ENCODE measurements around the gene LILRB5. TPM values are rescaled to one million over a fixed set of nuclear protein-coding genes. Genes with fewer than 3 reads are reported as not detected.
A peak's percentile ranks its signal among the peaks of the same experiment; 100 is the strongest.
"Not testable (repeated sequence)": the region's sequence is repeated elsewhere in the genome, so short reads cannot be mapped to it uniquely, and the experiment has no call there.

LILRB5 gene
- total and polyA plus RNA-seq, 8 donors: 0.23 to 3.1 (median 1.1) TPM

DNA sequence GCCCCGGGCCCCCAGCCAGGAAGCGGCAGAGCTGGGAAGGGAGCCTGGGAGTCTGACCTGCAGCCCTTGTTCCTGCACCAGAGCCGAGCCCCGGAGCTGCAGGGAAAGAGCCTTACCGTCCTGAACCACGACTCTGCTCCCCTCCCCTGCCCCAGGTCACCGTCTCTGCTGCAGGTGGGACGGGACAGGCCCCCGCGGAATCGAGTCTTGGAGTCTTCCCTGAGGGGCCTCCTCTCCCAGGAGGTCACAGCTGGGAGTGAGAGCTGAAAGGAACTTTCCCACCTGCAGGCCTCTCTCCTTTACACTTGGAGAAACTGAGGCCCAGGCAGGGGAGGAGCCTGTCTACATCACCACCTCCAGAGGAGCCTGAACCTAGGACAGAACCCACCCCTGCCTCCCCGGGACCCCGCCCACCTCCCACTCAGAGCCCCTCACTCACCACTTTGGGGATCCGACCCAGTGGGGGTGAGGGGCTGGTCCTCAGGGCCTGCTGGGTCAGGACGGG, 20.1 kb upstream of the LILRB5 start:
- FAIRE-seq; H3K36me3 ChIP-seq; H3K27ac ChIP-seq; H3K4me1 ChIP-seq; ATAC-seq; H3K9me3 ChIP-seq; H3K4me3 ChIP-seq; DNase-seq; intact Hi-C loops (cut with DNase I); H3K27me3 ChIP-seq: not testable (repeated sequence)
- WGBS, 2 donors: 40 to 42% methylated on average over 11 to 15 of the region's 15 CpGs

DNA sequence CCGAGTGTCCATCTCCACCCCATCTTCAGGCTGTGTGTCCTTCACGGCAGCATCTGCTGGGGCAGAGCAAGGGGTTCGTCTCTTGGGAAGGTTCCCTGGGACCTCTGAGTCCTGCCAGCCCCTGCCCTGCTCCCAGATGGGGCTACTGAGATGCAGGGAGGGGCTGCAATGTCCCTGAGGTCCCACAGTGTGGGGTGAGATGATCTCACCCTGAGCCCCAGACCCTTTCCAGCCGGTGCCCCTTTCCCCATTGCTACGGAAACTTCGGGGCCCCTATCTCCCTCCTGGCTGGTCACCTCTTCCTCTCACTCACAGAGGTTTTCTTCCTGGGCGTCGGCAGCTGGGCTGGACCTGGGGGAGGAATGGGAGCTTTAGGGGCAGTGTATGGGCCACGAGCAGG, 18.9 kb upstream of the LILRB5 start:
- 32 to 42% methylated on average over 8 to 9 of the region's 9 CpGs for WGBS, 2 donors
- no peak for ATAC-seq
- intact Hi-C loops (cut with DNase I): no loop called here
- Histone ChIP-seq H3K36me3 (no peaks in the 10 kb centered on the region), H3K9me3 (no peaks in the 10 kb centered on the region), H3K27me3 (no peaks in the 10 kb centered on the region), H3K4me3 (no peak overlapping the region), H3K27ac (no peak overlapping the region), H3K4me1 (no peaks in the 10 kb centered on the region)
- FAIRE-seq: no peak
- no peak for TF ChIP-seq CTCF (IDR thresholded peaks at IDR 0.05)
- DNase-seq: no peak

- H3K36me3 ChIP-seq; ATAC-seq; H3K27me3 ChIP-seq; H3K4me3 ChIP-seq; FAIRE-seq; intact Hi-C loops (cut with DNase I); H3K9me3 ChIP-seq; H3K4me1 ChIP-seq; H3K27ac ChIP-seq: not testable (repeated sequence)
- peak in 1 of 6 donors; percentile 0 for DNase-seq
- WGBS, 2 donors: 38 to 48% methylated on average over 9 of the region's 9 CpGs
Measured at GRCh38 chr19:54274516-54274915, 17.4 kb upstream of the LILRB5 start.

DNA sequence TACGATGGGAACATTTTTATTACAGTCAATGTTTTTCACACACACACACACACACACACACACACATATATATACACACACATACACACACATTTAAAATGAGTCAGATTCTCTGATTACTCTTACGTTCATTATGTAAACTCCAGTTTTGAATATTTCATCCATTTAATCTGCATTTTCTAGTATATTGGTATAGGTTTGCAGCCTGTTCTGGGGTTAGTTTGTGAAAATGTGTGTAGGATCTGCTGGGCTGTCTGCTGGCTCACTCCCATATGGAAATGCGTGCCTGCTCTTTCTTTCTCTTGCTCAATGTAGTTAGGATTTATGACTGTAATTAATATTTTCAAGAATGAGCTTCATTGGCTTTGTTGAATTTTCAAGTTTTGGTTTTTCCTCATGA, 16.7 kb upstream of the LILRB5 start:
- Histone ChIP-seq H3K36me3 (no peaks in the 10 kb centered on the region), H3K27ac (no peak overlapping the region), H3K9me3 (no peaks in the 10 kb centered on the region), H3K27me3 (peaks cover 0 to 6% (median 0%) of the 10 kb centered on the region in 4 donors), H3K4me3 (no peak overlapping the region), H3K4me1 (no peaks in the 10 kb centered on the region)
- intact Hi-C loops (cut with DNase I): no loop called here
- no peak for TF ChIP-seq CTCF (IDR thresholded peaks at IDR 0.05)
- FAIRE-seq (no peak), ATAC-seq (no peak), DNase-seq (no peak)
- WGBS, 2 donors: 45 to 57% methylated on average over 3 of the region's 3 CpGs

GRCh38 chr19:54272181-54272580, 15.1 kb upstream of the LILRB5 start:
- FAIRE-seq, H3K9me3 ChIP-seq: not testable (repeated sequence)

GRCh38 chr19:54271587-54271986, 14.5 kb upstream of the LILRB5 start:
- 47 to 64% methylated on average over 4 of the region's 4 CpGs for WGBS, 2 donors
- H3K27me3 ChIP-seq; H3K27ac ChIP-seq; H3K4me3 ChIP-seq; intact Hi-C loops (cut with DNase I); H3K36me3 ChIP-seq; FAIRE-seq; H3K9me3 ChIP-seq; H3K4me1 ChIP-seq: not testable (repeated sequence)
- peak in 1 of 6 donors; percentile 18 for DNase-seq
- peak in 2 of 4 donors; percentile 51 to 70 for ATAC-seq

More at GRCh38 chr19:54272181-54272580, 15.1 kb upstream of the LILRB5 start:
- H3K4me3 ChIP-seq; H3K4me1 ChIP-seq; intact Hi-C loops (cut with DNase I); H3K27ac ChIP-seq; H3K36me3 ChIP-seq; H3K27me3 ChIP-seq: not testable (repeated sequence)
- WGBS, 2 donors: 47 to 50% methylated on average over 5 of the region's 5 CpGs
- DNase-seq (peak in 1 of 6 donors; percentile 12), ATAC-seq (peak in 1 of 4 donors; percentile 36)

DNA sequence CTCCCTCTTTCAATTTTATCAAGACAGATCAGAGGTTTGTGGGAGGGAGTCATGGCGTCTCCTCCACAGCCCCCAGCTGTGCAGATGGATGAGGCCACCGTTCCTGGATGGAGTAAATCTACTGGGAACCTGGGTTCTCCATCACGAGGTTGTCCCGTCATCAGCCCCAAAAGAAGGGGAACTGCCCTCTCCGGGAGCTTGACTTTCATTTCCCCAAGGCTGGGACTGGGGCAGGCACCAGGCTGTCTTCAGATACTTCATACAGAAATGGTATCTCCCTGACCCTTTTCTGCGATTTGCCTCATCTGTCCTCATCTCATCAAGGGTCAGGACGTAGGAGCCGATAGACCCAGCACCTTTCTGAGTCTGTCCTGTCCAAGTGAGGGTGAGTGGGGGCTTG, 14.0 kb upstream of the LILRB5 start:
- intact Hi-C loops (cut with DNase I): no loop called here
- Histone ChIP-seq H3K27ac (no peak overlapping the region), H3K27me3 (peaks cover 0 to 6% (median 0%) of the 10 kb centered on the region in 4 donors), H3K36me3 (no peaks in the 10 kb centered on the region), H3K4me1 (no peaks in the 10 kb centered on the region), H3K9me3 (no peaks in the 10 kb centered on the region), H3K4me3 (no peak overlapping the region)
- 53 to 67% methylated on average over 8 of the region's 8 CpGs for WGBS, 2 donors
- ATAC-seq (peak in 2 of 4 donors; percentile 71 to 81), FAIRE-seq (no peak), DNase-seq (peak in 1 of 6 donors; percentile 50)
- TF ChIP-seq CTCF (IDR thresholded peaks at IDR 0.05): no peak
